ENCODE data around the gene SERPINB10. TPM values are rescaled to one million over a fixed set of nuclear protein-coding genes. Genes with fewer than 3 reads are reported as not detected.

SERPINB10 gene
- total RNA-seq, 1 donor from 2014 or later, result 0.79 TPM

DNA sequence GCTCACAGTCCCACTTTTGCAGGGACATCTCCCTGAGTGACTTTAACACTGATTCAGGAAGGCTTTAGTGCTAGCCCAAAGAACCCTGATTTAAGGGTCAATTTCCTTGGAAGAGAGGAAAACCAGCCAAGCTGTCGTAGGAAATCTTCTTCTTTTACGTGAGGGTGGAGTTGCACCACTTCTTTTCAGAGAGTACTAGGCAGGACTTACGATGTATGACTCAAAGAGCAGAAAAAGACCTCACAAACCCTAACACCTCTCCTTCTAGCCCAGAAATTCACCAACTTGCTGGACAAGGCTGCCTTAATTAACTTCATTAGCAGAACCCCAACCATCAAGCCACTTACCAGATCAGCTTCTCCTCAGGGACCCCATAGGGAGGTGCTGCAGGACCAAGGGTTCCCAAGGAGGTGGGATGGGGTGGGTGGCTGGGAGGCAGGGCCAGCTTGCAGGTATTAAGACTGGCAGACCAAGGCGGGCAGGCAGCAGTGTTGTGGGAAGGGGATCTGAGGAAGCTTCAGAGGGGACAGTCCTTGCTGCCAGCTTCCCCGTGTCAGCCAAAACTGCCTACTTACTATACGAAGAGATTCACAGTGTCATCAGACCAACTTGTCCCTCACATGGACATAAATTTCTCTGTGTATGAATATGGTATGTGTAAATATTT is 13.5 kb upstream of the SERPINB10 start:
- H3K36me3 ChIP-seq (ENCODE audit: control insufficient read depth, insufficient read depth, low read length), result peaks cover 24% of the 10 kb centered on the region
- peak; percentile 43 for DNase-seq (ENCODE audit: low read depth)
- no peaks in the 10 kb centered on the region for H3K27me3 ChIP-seq (ENCODE audit: control insufficient read depth, insufficient read depth, low read length)
- TF ChIP-seq, protein P1, sequence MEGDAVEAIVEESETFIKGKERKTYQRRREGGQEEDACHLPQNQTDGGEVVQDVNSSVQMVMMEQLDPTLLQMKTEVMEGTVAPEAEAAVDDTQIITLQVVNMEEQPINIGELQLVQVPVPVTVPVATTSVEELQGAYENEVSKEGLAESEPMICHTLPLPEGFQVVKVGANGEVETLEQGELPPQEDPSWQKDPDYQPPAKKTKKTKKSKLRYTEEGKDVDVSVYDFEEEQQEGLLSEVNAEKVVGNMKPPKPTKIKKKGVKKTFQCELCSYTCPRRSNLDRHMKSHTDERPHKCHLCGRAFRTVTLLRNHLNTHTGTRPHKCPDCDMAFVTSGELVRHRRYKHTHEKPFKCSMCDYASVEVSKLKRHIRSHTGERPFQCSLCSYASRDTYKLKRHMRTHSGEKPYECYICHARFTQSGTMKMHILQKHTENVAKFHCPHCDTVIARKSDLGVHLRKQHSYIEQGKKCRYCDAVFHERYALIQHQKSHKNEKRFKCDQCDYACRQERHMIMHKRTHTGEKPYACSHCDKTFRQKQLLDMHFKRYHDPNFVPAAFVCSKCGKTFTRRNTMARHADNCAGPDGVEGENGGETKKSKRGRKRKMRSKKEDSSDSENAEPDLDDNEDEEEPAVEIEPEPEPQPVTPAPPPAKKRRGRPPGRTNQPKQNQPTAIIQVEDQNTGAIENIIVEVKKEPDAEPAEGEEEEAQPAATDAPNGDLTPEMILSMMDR (IDR thresholded peaks at IDR 0.05; ENCODE audit: insufficient read depth, low read length, severe bottlenecking), result no peak
- no peak overlapping the region for H3K4me3 ChIP-seq (ENCODE audit: low read depth, low read length)
- FAIRE-seq, result no peak

DNA sequence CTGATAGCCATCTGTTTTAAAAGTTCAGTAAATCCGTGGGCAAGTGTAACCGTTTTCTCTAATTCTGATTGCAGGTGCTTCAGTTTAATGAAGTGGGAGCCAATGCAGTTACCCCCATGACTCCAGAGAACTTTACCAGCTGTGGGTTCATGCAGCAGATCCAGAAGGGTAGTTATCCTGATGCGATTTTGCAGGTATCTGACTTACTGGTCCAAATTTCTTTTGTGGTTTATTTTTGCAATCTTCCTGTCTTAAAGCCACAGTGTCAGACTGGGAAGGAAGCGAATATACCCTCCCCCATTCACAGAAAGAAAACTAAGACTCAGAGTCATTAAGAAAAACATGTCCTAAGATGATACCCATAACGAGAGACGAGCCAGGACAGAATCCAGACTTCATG is 12.6 kb upstream of the SERPINB10 start:
- FAIRE-seq, result no peak
- H3K36me3 ChIP-seq (ENCODE audit: control insufficient read depth, insufficient read depth, low read length), result peaks cover 24% of the 10 kb centered on the region

DNA sequence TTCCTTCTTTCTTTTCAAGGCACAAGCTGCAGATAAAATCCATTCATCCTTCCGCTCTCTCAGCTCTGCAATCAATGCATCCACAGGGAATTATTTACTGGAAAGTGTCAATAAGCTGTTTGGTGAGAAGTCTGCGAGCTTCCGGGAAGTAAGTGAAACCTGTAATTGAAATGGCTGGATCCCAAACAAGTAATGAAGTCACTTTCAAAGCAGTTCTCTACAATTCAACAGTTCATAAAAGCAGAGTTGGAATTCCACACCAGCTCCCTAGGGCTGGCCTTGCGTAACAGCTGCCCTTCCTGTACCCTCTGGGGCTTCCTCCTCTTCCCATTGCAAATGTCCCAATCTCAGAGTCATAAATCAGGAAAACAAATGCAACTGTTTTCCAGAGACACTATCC is 10.7 kb upstream of the SERPINB10 start:
- FAIRE-seq (no peak), DNase-seq (ENCODE audit: low read depth) (peak; percentile 36)
- no peaks in the 10 kb centered on the region for H3K27me3 ChIP-seq (ENCODE audit: control insufficient read depth, insufficient read depth, low read length)
- H3K36me3 ChIP-seq (ENCODE audit: control insufficient read depth, insufficient read depth, low read length), result peaks cover 18% of the 10 kb centered on the region
- TF ChIP-seq, protein P1 (IDR thresholded peaks at IDR 0.05; ENCODE audit: insufficient read depth, low read length, severe bottlenecking), result no peak
- no peak overlapping the region for H3K4me3 ChIP-seq (ENCODE audit: low read depth, low read length)

More for the DNA sequence above, 12.6 kb upstream of the SERPINB10 start:
- DNase-seq (ENCODE audit: low read depth), result no peak
- Histone ChIP-seq H3K27me3 (ENCODE audit: control insufficient read depth, insufficient read depth, low read length) (no peaks in the 10 kb centered on the region), H3K4me3 (ENCODE audit: low read depth, low read length) (no peak overlapping the region)
- TF ChIP-seq, protein P1 (IDR thresholded peaks at IDR 0.05; ENCODE audit: insufficient read depth, low read length, severe bottlenecking), result no peak

GRCh38 chr18:63899206-63899605 is 8.6 kb upstream of the SERPINB10 start:
- Histone ChIP-seq H3K4me3 (ENCODE audit: low read depth, low read length) (no peak overlapping the region), H3K27me3 (ENCODE audit: control insufficient read depth, insufficient read depth, low read length) (no peaks in the 10 kb centered on the region), H3K36me3 (ENCODE audit: control insufficient read depth, insufficient read depth, low read length) (peaks cover 18% of the 10 kb centered on the region)
- DNase-seq (ENCODE audit: low read depth) (peak; percentile 25), FAIRE-seq (no peak)
- TF ChIP-seq, protein P1 (IDR thresholded peaks at IDR 0.05; ENCODE audit: insufficient read depth, low read length, severe bottlenecking), result no peak

- H3K4me3 ChIP-seq (ENCODE audit: low read depth, low read length), result no peak overlapping the region
- TF ChIP-seq, protein P1 (IDR thresholded peaks at IDR 0.05; ENCODE audit: insufficient read depth, low read length, severe bottlenecking), result no peak
- H3K27me3 ChIP-seq (ENCODE audit: control insufficient read depth, insufficient read depth, low read length), result no peaks in the 10 kb centered on the region
- DNase-seq (ENCODE audit: low read depth) (peak; percentile 68), FAIRE-seq (no peak)
- peaks cover 4% of the 10 kb centered on the region for H3K36me3 ChIP-seq (ENCODE audit: control insufficient read depth, insufficient read depth, low read length)
Observed at GRCh38 chr18:63903851-63904570, 3.7 kb upstream of the SERPINB10 start.

All from bronchial epithelial cell (primary cell).